NCI-H1694 (cell line): ENCODE data around the gene VANGL2.

Experiments used
- DNase-seq: peaks from one replicate; lab custom pipeline; 2025; lab: John Stamatoyannopoulos, UW

The VANGL2 gene

DNA sequence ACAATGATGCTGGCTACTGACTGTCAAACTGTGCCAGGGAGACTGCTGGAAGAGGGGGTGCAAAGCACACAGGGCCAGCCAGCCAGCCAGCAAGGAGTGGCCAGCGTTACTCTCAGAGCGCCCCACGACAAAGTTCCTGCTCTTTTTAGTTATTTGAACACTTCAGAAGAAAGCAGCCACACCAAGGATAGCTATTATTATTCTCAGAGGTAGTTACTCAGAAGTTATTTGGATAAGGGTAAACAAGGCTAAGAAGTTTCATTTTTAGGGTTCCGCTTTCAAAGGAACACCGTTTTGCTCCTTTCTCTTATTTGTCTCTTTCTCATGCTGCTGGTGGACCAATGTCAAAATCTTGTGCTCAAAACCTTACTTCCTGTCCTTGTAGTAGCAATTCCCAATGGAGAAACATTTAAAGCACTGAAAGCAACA, 59.9 kb downstream of the VANGL2 start:
- no peak for DNase-seq

- no peak for DNase-seq
Observed at GRCh38 chr1:160460683-160461287, 60.4 kb downstream of the VANGL2 start.

DNA sequence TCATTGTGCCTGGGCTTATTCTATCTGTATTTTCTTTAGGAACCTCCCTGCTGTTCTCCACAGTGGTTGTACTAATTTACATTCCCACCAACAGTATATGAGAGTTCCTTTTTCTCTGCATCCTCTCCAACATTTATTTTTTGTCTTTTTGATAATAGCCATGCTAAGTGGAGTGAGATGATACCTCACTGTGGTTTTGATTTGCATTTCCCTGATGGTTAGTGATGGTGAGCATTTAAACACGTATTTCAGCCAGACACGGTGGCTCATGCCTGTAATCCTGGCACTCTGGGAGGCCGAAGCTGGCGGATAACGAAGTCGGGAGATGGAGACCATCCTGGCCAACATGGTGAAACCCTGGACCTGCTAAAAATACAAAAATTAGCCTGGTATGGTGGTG, 64.8 kb downstream of the VANGL2 start:
- DNase-seq, result no peak

- no peak for DNase-seq
Observed at GRCh38 chr1:160466961-160467360, 66.6 kb downstream of the VANGL2 start.

GRCh38 chr1:160467576-160467975, 67.2 kb downstream of the VANGL2 start:
- DNase-seq, result no peak

GRCh38 chr1:160471253-160471652, 70.9 kb downstream of the VANGL2 start:
- no peak for DNase-seq

DNA sequence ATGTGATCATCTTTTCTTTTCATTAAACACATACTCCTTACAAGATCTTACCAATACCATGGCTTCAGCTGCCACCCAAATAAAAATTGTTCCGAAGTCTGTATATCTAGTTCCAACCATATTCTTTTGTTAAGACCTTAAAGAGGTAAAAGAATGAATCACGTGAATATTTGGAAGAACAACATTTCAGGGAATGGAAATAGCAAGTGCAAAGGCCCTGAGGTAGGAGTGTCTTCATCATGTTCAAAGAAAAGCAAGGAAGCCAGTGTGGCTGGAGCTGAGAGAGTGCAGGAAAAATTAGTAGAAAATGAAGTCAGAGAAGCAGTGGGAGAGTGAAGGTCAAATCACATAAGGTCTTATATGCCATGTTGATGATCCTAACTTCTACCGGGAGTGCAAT, 71.7 kb downstream of the VANGL2 start:
- no peak for DNase-seq

- no peak for DNase-seq
Observed at GRCh38 chr1:160474392-160475242, 74.3 kb downstream of the VANGL2 start.
